Prostate gland (tissue), 2 donors: Measurements from ENCODE around the gene VDR. TPM values are rescaled to one million over a fixed set of nuclear protein-coding genes. Genes with fewer than 3 reads are reported as not detected.

Experiments
- DNase-seq: peaks from one replicate; pipeline ENCODE4 v3.0.0-alpha.2; 2019; ENCODE audit warnings: low spot score
- H3K27ac ChIP-seq, 2 donors: fragments of 200-600 bp; sonication (generic); 2 replicates each; pipeline ENCODE4 v1.5.1; 2017 to 2019
- H3K27me3 ChIP-seq: fragments of 200-600 bp; sonication (generic); replicated peaks from 2 replicates; pipeline ENCODE4 v1.5.1; 2019; ENCODE audit not compliant: insufficient read depth
- H3K36me3 ChIP-seq, 2 donors: fragments of 200-600 bp; sonication (generic); 1 replicate in 1 of 2; 2 replicates in 1 of 2; pipeline versions ENCODE4 v1.5.1 to v1.8.1; 2017 to 2019
- H3K4me1 ChIP-seq: fragments of 200-600 bp; sonication (generic); replicated peaks from 2 replicates; pipeline ENCODE4 v1.5.1; 2019
- H3K4me3 ChIP-seq, 2 donors: fragments of 200-600 bp; sonication (generic); 2 replicates each; pipeline ENCODE4 v1.5.1; 2017 to 2019
- H3K9me3 ChIP-seq: fragments of 200-600 bp; sonication (generic); 2 replicates; pipeline ENCODE4 v1.5.1; 2017
- CTCF ChIP-seq, 4 experiments: fragments of 200-600 bp in 2 of 4; fragments of 450-650 bp in 2 of 4; sonication (generic) in 2 of 4; IDR thresholded peaks; 1 replicate in 3 of 4; 2 replicates in 1 of 4; pipeline ENCODE4 v1.5.1; 2016 to 2019; ENCODE audit warnings: antibody characterized with exemption in 4 of 4, mild to moderate bottlenecking in 2 of 4, moderate library complexity in 2 of 4
- POLR2A ChIP-seq: fragments of 450-650 bp; IDR thresholded peaks from one replicate; pipeline ENCODE4 v1.6.1; 2016; ENCODE audit warnings: antibody characterized with exemption, mild to moderate bottlenecking
- POLR2AphosphoS5 ChIP-seq: sonication (generic); formaldehyde crosslinking; IDR thresholded peaks from one replicate; pipeline ENCODE4 v1.6.1; 2017; ENCODE audit warnings: antibody characterized with exemption
- WGBS: methylation state at CpG from one replicate; pipeline ENCODE4 v1.1.5; 2018; 5-methylcytosine and 5-hydroxymethylcytosine counted together
- intact Hi-C: fragments of 100-400 bp; cut with DNase I; formaldehyde crosslinking; loops from one replicate; pipeline ENCODE4 v1.14.2; 2022
- total RNA-seq, 2 donors: library from RNA; depleted of rRNA; stranded (reverse); fragments of >200 nt; gene quantifications; one replicate each; pipeline ENCODE4 v1.1.0, GENCODE V29; 2016

The VDR gene
- total RNA-seq, 2 donors from 2014 or later: 3.4 to 4.3 TPM

- Histone ChIP-seq H3K4me1 (no peaks in the 10 kb centered on the region), H3K27me3 (no peaks in the 10 kb centered on the region), H3K9me3 (no peaks in the 10 kb centered on the region), H3K4me3 (no peak overlapping the region), H3K36me3 (no peaks in the 10 kb centered on the region), H3K27ac (no peak overlapping the region)
- intact Hi-C loops: no loop called here
- TF ChIP-seq POLR2A (no peak), CTCF (IDR thresholded peaks at IDR 0.05) (no peak), POLR2AphosphoS5 (no peak)
- 86% methylated on average over 10 of the region's 10 CpGs for WGBS
- no peak for DNase-seq
Observed at GRCh38 chr12:47885012-47885501, 19.7 kb downstream of the VDR start.

- no peaks in the 10 kb centered on the region for H3K4me1 ChIP-seq
- H3K9me3 ChIP-seq: no peaks in the 10 kb centered on the region
Observed at GRCh38 chr12:47884501-47884900, 20.3 kb downstream of the VDR start.

GRCh38 chr12:47883663-47884195 is 21.1 kb downstream of the VDR start:
- Histone ChIP-seq H3K27ac (no peak overlapping the region), H3K9me3 (no peaks in the 10 kb centered on the region), H3K27me3 (no peaks in the 10 kb centered on the region), H3K4me3 (no peak overlapping the region), H3K36me3 (no peaks in the 10 kb centered on the region), H3K4me1 (no peaks in the 10 kb centered on the region)
- intact Hi-C loops: no loop called here
- 92% methylated on average over 5 of the region's 5 CpGs for WGBS
- TF ChIP-seq POLR2AphosphoS5 (no peak), CTCF (IDR thresholded peaks at IDR 0.05) (no peak), POLR2A (no peak)
- DNase-seq: no peak

More at GRCh38 chr12:47884501-47884900, 20.3 kb downstream of the VDR start:
- WGBS: 78% methylated on average over 3 of the region's 3 CpGs
- intact Hi-C loops: no loop called here
- no peak for TF ChIP-seq POLR2A
- no peak for TF ChIP-seq POLR2AphosphoS5
- TF ChIP-seq CTCF (IDR thresholded peaks at IDR 0.05): no peak
- H3K4me3 ChIP-seq: no peak overlapping the region
- H3K27ac ChIP-seq: no peak overlapping the region
- DNase-seq: no peak
- H3K27me3 ChIP-seq: no peaks in the 10 kb centered on the region
- H3K36me3 ChIP-seq: no peaks in the 10 kb centered on the region

- WGBS: 52% methylated on average over 15 of the region's 16 CpGs
- TF ChIP-seq POLR2AphosphoS5 (no peak), CTCF (IDR thresholded peaks at IDR 0.05) (no peak), POLR2A (no peak)
- Histone ChIP-seq H3K9me3 (no peaks in the 10 kb centered on the region), H3K4me3 (no peak overlapping the region), H3K27ac (no peak overlapping the region), H3K36me3 (no peaks in the 10 kb centered on the region), H3K27me3 (no peaks in the 10 kb centered on the region), H3K4me1 (no peaks in the 10 kb centered on the region)
- DNase-seq: no peak
- intact Hi-C loops: no loop called here
Observed at GRCh38 chr12:47882781-47883546, 21.8 kb downstream of the VDR start.
